Mammary epithelial cell (primary cell): ENCODE data around the gene CITED2.

Experiments used
- EZH2 ChIP-seq: IDR thresholded peaks from 2 replicates; pipeline ENCODE4 v1.6.1; 2012; ENCODE audit warnings: low read length, inconsistent platforms, borderline replicate concordance
- TF ChIP-seq, protein P1 (sequence below), 2 donors: IDR thresholded peaks in 1 of 2; conservative IDR thresholded peaks in 1 of 2; 2 replicates each; pipeline ENCODE4 v1.5.1; 2011 to 2012; ENCODE audit warnings: inconsistent platforms in 2 of 2, low read length in 2 of 2, mild to moderate bottlenecking in 2 of 2, control low read depth in 1 of 2, low read depth in 1 of 2; ENCODE audit not compliant: insufficient read depth in 1 of 2; ENCODE audit errors: extremely low read depth in 1 of 2

GRCh38 chr6:139374357-139375225 lies at the start of gene CITED2:
- TF ChIP-seq, protein P1, sequence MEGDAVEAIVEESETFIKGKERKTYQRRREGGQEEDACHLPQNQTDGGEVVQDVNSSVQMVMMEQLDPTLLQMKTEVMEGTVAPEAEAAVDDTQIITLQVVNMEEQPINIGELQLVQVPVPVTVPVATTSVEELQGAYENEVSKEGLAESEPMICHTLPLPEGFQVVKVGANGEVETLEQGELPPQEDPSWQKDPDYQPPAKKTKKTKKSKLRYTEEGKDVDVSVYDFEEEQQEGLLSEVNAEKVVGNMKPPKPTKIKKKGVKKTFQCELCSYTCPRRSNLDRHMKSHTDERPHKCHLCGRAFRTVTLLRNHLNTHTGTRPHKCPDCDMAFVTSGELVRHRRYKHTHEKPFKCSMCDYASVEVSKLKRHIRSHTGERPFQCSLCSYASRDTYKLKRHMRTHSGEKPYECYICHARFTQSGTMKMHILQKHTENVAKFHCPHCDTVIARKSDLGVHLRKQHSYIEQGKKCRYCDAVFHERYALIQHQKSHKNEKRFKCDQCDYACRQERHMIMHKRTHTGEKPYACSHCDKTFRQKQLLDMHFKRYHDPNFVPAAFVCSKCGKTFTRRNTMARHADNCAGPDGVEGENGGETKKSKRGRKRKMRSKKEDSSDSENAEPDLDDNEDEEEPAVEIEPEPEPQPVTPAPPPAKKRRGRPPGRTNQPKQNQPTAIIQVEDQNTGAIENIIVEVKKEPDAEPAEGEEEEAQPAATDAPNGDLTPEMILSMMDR (conservative IDR thresholded peaks at IDR 0.05 in 1 of 2, IDR thresholded peaks at IDR 0.05 in 1 of 2; ENCODE audit: extremely low read depth in 1 of 2, insufficient read depth in 1 of 2, low read depth in 1 of 2, low read length in 2 of 2): peak in 1 of 2 donors; percentile 35
- TF ChIP-seq EZH2: no peak
